ENCODE measurements around the gene MAGT1.
"Not testable (repeated sequence)": the region's sequence is repeated elsewhere in the genome, so short reads cannot be mapped to it uniquely, and the experiment has no call there.

The MAGT1 gene

GRCh38 chrX:77935886-77936285 lies 40.7 kb upstream of the MAGT1 start:
- H2BK5ac ChIP-seq (ENCODE audit: low read length) = no peak overlapping the region
- no peak for DNase-seq
- H4K8ac ChIP-seq (ENCODE audit: low read depth, low read length) = no peak overlapping the region
- no peaks in the 10 kb centered on the region for H3K36me3 ChIP-seq (ENCODE audit: control insufficient read depth, insufficient read depth, low read length)
- H2BK15ac ChIP-seq (replicated peaks; ENCODE audit: low read depth) = no peak overlapping the region
- H3K79me2 ChIP-seq (ENCODE audit: control insufficient read depth, insufficient read depth, low read length) = no peaks in the 10 kb centered on the region
- no peaks in the 10 kb centered on the region for H3K4me1 ChIP-seq (ENCODE audit: control insufficient read depth, low read depth, low read length)
- WGBS (ENCODE audit: extremely low coverage, insufficient coverage, low lambda C conversion rate) = no CpG with 5 or more reads among the region's 1 CpG
- H2BK120ac ChIP-seq (ENCODE audit: low read depth, low read length) = no peak overlapping the region
- H2AK5ac ChIP-seq (ENCODE audit: low read length) = no peak overlapping the region
- no peak overlapping the region for H3K4me2 ChIP-seq (ENCODE audit: low read length)
- H3K27ac ChIP-seq (ENCODE audit: low read depth, low read length) = no peak overlapping the region
- H3K9ac ChIP-seq (ENCODE audit: low read length) = no peak overlapping the region
- H3K79me1 ChIP-seq (ENCODE audit: low read length) = no peaks in the 10 kb centered on the region
- H4K5ac ChIP-seq (ENCODE audit: low read length) = no peak overlapping the region
- no peak overlapping the region for H3K4ac ChIP-seq (ENCODE audit: low read depth, low read length)
- H3K4me3 ChIP-seq (ENCODE audit: low read length) = no peak overlapping the region
- no peak overlapping the region for H3K56ac ChIP-seq (ENCODE audit: low read length)
- no peaks in the 10 kb centered on the region for H3K27me3 ChIP-seq (ENCODE audit: insufficient read depth, low read length, poor library complexity)
- no peak overlapping the region for H3K23ac ChIP-seq (ENCODE audit: low read length)
- no peak overlapping the region for H3K18ac ChIP-seq (ENCODE audit: low read length)

- H3K4ac ChIP-seq (ENCODE audit: low read depth, low read length) = no peak overlapping the region
- H3K27ac ChIP-seq (ENCODE audit: low read depth, low read length) = no peak overlapping the region
- no peak overlapping the region for H2BK5ac ChIP-seq (ENCODE audit: low read length)
- H3K4me1 ChIP-seq (ENCODE audit: control insufficient read depth, low read depth, low read length) = no peaks in the 10 kb centered on the region
- H2BK15ac ChIP-seq (replicated peaks; ENCODE audit: low read depth) = no peak overlapping the region
- no peak overlapping the region for H3K4me2 ChIP-seq (ENCODE audit: low read length)
- H3K79me2 ChIP-seq (ENCODE audit: control insufficient read depth, insufficient read depth, low read length) = no peaks in the 10 kb centered on the region
- no peak overlapping the region for H3K9ac ChIP-seq (ENCODE audit: low read length)
- no peak overlapping the region for H3K4me3 ChIP-seq (ENCODE audit: low read length)
- no CpG with 5 or more reads among the region's 1 CpG for WGBS (ENCODE audit: extremely low coverage, insufficient coverage, low lambda C conversion rate)
- no peak overlapping the region for H3K56ac ChIP-seq (ENCODE audit: low read length)
- H3K79me1 ChIP-seq (ENCODE audit: low read length) = no peaks in the 10 kb centered on the region
- H4K8ac ChIP-seq (ENCODE audit: low read depth, low read length) = no peak overlapping the region
- no peak overlapping the region for H2AK5ac ChIP-seq (ENCODE audit: low read length)
- H3K27me3 ChIP-seq (ENCODE audit: insufficient read depth, low read length, poor library complexity) = no peaks in the 10 kb centered on the region
- DNase-seq = no peak
- H3K36me3 ChIP-seq (ENCODE audit: control insufficient read depth, insufficient read depth, low read length) = no peaks in the 10 kb centered on the region
- no peak overlapping the region for H3K23ac ChIP-seq (ENCODE audit: low read length)
- no peak overlapping the region for H4K5ac ChIP-seq (ENCODE audit: low read length)
- H3K18ac ChIP-seq (ENCODE audit: low read length) = no peak overlapping the region
- no peak overlapping the region for H2BK120ac ChIP-seq (ENCODE audit: low read depth, low read length)
Observed at GRCh38 chrX:77930581-77930980, 35.3 kb upstream of the MAGT1 start.

- no peak overlapping the region for H2BK15ac ChIP-seq (replicated peaks; ENCODE audit: low read depth)
- H3K9ac ChIP-seq (ENCODE audit: low read length) = no peak overlapping the region
- H3K27me3 ChIP-seq (ENCODE audit: insufficient read depth, low read length, poor library complexity) = no peaks in the 10 kb centered on the region
- H2BK120ac ChIP-seq (ENCODE audit: low read depth, low read length) = no peak overlapping the region
- no peak overlapping the region for H2AK5ac ChIP-seq (ENCODE audit: low read length)
- no peak overlapping the region for H3K27ac ChIP-seq (ENCODE audit: low read depth, low read length)
- H3K56ac ChIP-seq (ENCODE audit: low read length) = no peak overlapping the region
- no peak overlapping the region for H2BK5ac ChIP-seq (ENCODE audit: low read length)
- no peak overlapping the region for H4K5ac ChIP-seq (ENCODE audit: low read length)
- no peaks in the 10 kb centered on the region for H3K79me2 ChIP-seq (ENCODE audit: control insufficient read depth, insufficient read depth, low read length)
- no CpG with 5 or more reads among the region's 3 CpGs for WGBS (ENCODE audit: extremely low coverage, insufficient coverage, low lambda C conversion rate)
- H3K4me1 ChIP-seq (ENCODE audit: control insufficient read depth, low read depth, low read length) = no peaks in the 10 kb centered on the region
- H3K36me3 ChIP-seq (ENCODE audit: control insufficient read depth, insufficient read depth, low read length) = no peaks in the 10 kb centered on the region
- H4K8ac ChIP-seq (ENCODE audit: low read depth, low read length) = no peak overlapping the region
- no peak overlapping the region for H3K4me3 ChIP-seq (ENCODE audit: low read length)
- H3K79me1 ChIP-seq (ENCODE audit: low read length) = no peaks in the 10 kb centered on the region
- H3K4me2 ChIP-seq (ENCODE audit: low read length) = no peak overlapping the region
- H3K18ac ChIP-seq (ENCODE audit: low read length) = no peak overlapping the region
- H3K4ac ChIP-seq (ENCODE audit: low read depth, low read length) = no peak overlapping the region
- no peak for DNase-seq
- no peak overlapping the region for H3K23ac ChIP-seq (ENCODE audit: low read length)
Observed at GRCh38 chrX:77925764-77926163, 30.5 kb upstream of the MAGT1 start.

GRCh38 chrX:77924320-77924859 lies 29.2 kb upstream of the MAGT1 start:
- H4K8ac ChIP-seq (ENCODE audit: low read depth, low read length) = no peak overlapping the region
- no peak overlapping the region for H2BK5ac ChIP-seq (ENCODE audit: low read length)
- no peak for DNase-seq
- H3K18ac ChIP-seq (ENCODE audit: low read length) = no peak overlapping the region
- H3K56ac ChIP-seq (ENCODE audit: low read length) = no peak overlapping the region
- no peak overlapping the region for H3K9ac ChIP-seq (ENCODE audit: low read length)
- H3K4ac ChIP-seq (ENCODE audit: low read depth, low read length) = no peak overlapping the region
- no peak overlapping the region for H2BK120ac ChIP-seq (ENCODE audit: low read depth, low read length)
- H3K27ac ChIP-seq (ENCODE audit: low read depth, low read length) = no peak overlapping the region
- no peaks in the 10 kb centered on the region for H3K36me3 ChIP-seq (ENCODE audit: control insufficient read depth, insufficient read depth, low read length)
- H2AK5ac ChIP-seq (ENCODE audit: low read length) = no peak overlapping the region
- no peaks in the 10 kb centered on the region for H3K79me1 ChIP-seq (ENCODE audit: low read length)
- no peak overlapping the region for H4K5ac ChIP-seq (ENCODE audit: low read length)
- no peaks in the 10 kb centered on the region for H3K27me3 ChIP-seq (ENCODE audit: insufficient read depth, low read length, poor library complexity)
- no peaks in the 10 kb centered on the region for H3K79me2 ChIP-seq (ENCODE audit: control insufficient read depth, insufficient read depth, low read length)
- no peak overlapping the region for H2BK15ac ChIP-seq (replicated peaks; ENCODE audit: low read depth)
- no peak overlapping the region for H3K23ac ChIP-seq (ENCODE audit: low read length)
- H3K4me3 ChIP-seq (ENCODE audit: low read length) = no peak overlapping the region
- no peak overlapping the region for H3K4me2 ChIP-seq (ENCODE audit: low read length)
- no peaks in the 10 kb centered on the region for H3K4me1 ChIP-seq (ENCODE audit: control insufficient read depth, low read depth, low read length)
- whole genome bisulfite sequencing (ENCODE audit: extremely low coverage, insufficient coverage, low lambda C conversion rate) = no CpG with 5 or more reads among the region's 8 CpGs

GRCh38 chrX:77922787-77923186 lies 27.6 kb upstream of the MAGT1 start:
- Histone ChIP-seq H3K4me2 (ENCODE audit: low read length) (no peak overlapping the region), H3K79me1 (ENCODE audit: low read length) (no peaks in the 10 kb centered on the region), H3K27me3 (ENCODE audit: insufficient read depth, low read length, poor library complexity) (no peaks in the 10 kb centered on the region), H3K56ac (ENCODE audit: low read length) (no peak overlapping the region), H2BK5ac (ENCODE audit: low read length) (no peak overlapping the region), H4K8ac (ENCODE audit: low read depth, low read length) (no peak overlapping the region), H3K18ac (ENCODE audit: low read length) (no peak overlapping the region), H2BK15ac (replicated peaks; ENCODE audit: low read depth) (no peak overlapping the region), H4K5ac (ENCODE audit: low read length) (no peak overlapping the region), H3K79me2 (ENCODE audit: control insufficient read depth, insufficient read depth, low read length) (no peaks in the 10 kb centered on the region), H3K4me3 (ENCODE audit: low read length) (no peak overlapping the region), H3K9ac (ENCODE audit: low read length) (no peak overlapping the region), H3K36me3 (ENCODE audit: control insufficient read depth, insufficient read depth, low read length) (no peaks in the 10 kb centered on the region), H3K23ac (ENCODE audit: low read length) (no peak overlapping the region), H3K4ac (ENCODE audit: low read depth, low read length) (no peak overlapping the region), H2AK5ac (ENCODE audit: low read length) (no peak overlapping the region), H2BK120ac (ENCODE audit: low read depth, low read length) (no peak overlapping the region), H3K27ac (ENCODE audit: low read depth, low read length) (no peak overlapping the region), H3K4me1 (ENCODE audit: control insufficient read depth, low read depth, low read length) (no peaks in the 10 kb centered on the region)
- no peak for DNase-seq

- no CpG with 5 or more reads among the region's 6 CpGs for WGBS (ENCODE audit: extremely low coverage, insufficient coverage, low lambda C conversion rate)
- H4K5ac ChIP-seq (ENCODE audit: low read length); H3K4ac ChIP-seq (ENCODE audit: low read depth, low read length); H3K4me2 ChIP-seq (ENCODE audit: low read length); H2BK120ac ChIP-seq (ENCODE audit: low read depth, low read length); H3K27me3 ChIP-seq (ENCODE audit: insufficient read depth, low read length, poor library complexity); H3K9ac ChIP-seq (ENCODE audit: low read length); H3K18ac ChIP-seq (ENCODE audit: low read length); H3K79me1 ChIP-seq (ENCODE audit: low read length); H3K56ac ChIP-seq (ENCODE audit: low read length); H2BK15ac ChIP-seq (replicated peaks; ENCODE audit: low read depth); H3K36me3 ChIP-seq (ENCODE audit: control insufficient read depth, insufficient read depth, low read length); H3K23ac ChIP-seq (ENCODE audit: low read length); H3K4me3 ChIP-seq (ENCODE audit: low read length); H3K27ac ChIP-seq (ENCODE audit: low read depth, low read length); H3K4me1 ChIP-seq (ENCODE audit: control insufficient read depth, low read depth, low read length); H4K8ac ChIP-seq (ENCODE audit: low read depth, low read length); H3K79me2 ChIP-seq (ENCODE audit: control insufficient read depth, insufficient read depth, low read length); H2BK5ac ChIP-seq (ENCODE audit: low read length); H2AK5ac ChIP-seq (ENCODE audit: low read length); DNase-seq: not testable (repeated sequence)
Observed at GRCh38 chrX:77919370-77919769, 24.1 kb upstream of the MAGT1 start.
